Testis (tissue), 2 donors: Measurements from ENCODE around the gene XRCC2.

Source experiments
- CTCF ChIP-seq, 3 experiments: fragments of 450-650 bp in 2 of 3; fragments of 200-600 bp in 1 of 3; sonication (generic) in 1 of 3; IDR thresholded peaks; one replicate each; pipeline ENCODE4 v1.5.1; 2016 to 2019; ENCODE audit warnings: antibody characterized with exemption in 3 of 3, mild to moderate bottlenecking in 2 of 3, moderate library complexity in 1 of 3
- POLR2A ChIP-seq: fragments of 450-650 bp; IDR thresholded peaks from one replicate; pipeline ENCODE4 v1.6.1; 2017; ENCODE audit warnings: antibody characterized with exemption, mild to moderate bottlenecking, moderate library complexity

GRCh38 chr7:152699079-152699478 lies 23.1 kb upstream of the XRCC2 start:
- TF ChIP-seq POLR2A (no peak), CTCF (IDR thresholded peaks at IDR 0.05) (no peak)
